CD14-positive monocyte (primary cell): Measurements from ENCODE around the gene IL10RB. TPM values are rescaled to one million over a fixed set of nuclear protein-coding genes. Genes with fewer than 3 reads are reported as not detected.

ENCODE experiments used
- DNase-seq, 3 donors: peaks; one replicate each; pipeline ENCODE4 v3.0.0-alpha.2; 2011 to 2022
- H2AFZ ChIP-seq: 2 replicates; pipeline ENCODE4 v1.6.0; 2012; ENCODE audit warnings: mild to moderate bottlenecking, low read depth, low read length, inconsistent platforms; ENCODE audit not compliant: insufficient read depth, poor library complexity, severe bottlenecking
- H3K27ac ChIP-seq, 2 donors: 1 replicate in 1 of 2; 2 replicates in 1 of 2; pipeline ENCODE4 v1.5.1; 2012 to 2013; ENCODE audit warnings: low read length in 2 of 2, control low read depth in 1 of 2, inconsistent platforms in 1 of 2, low read depth in 1 of 2, mild to moderate bottlenecking in 1 of 2
- H3K27me3 ChIP-seq, 2 donors: one replicate each; pipeline versions ENCODE4 v1.6.0 to v1.6.1; 2011 to 2013; ENCODE audit warnings: low read length in 2 of 2; ENCODE audit not compliant: control insufficient read depth in 2 of 2, insufficient read depth in 2 of 2
- H3K36me3 ChIP-seq, 2 donors: replicated peaks in 1 of 2; 1 replicate in 1 of 2; 2 replicates in 1 of 2; pipeline versions ENCODE4 v1.5.1 to v1.6.1; 2012 to 2013; ENCODE audit warnings: low read length in 2 of 2, control low read depth in 1 of 2, inconsistent platforms in 1 of 2, mild to moderate bottlenecking in 1 of 2; ENCODE audit not compliant: insufficient read depth in 2 of 2, control insufficient read depth in 1 of 2
- H3K4me1 ChIP-seq, 2 donors: 1 replicate in 1 of 2; 2 replicates in 1 of 2; pipeline versions ENCODE4 v1.5.1 to v1.6.1; 2012 to 2013; ENCODE audit warnings: low read length in 2 of 2, control low read depth in 1 of 2, inconsistent platforms in 1 of 2, mild to moderate bottlenecking in 1 of 2, moderate library complexity in 1 of 2; ENCODE audit not compliant: insufficient read depth in 2 of 2, control insufficient read depth in 1 of 2
- H3K4me2 ChIP-seq: replicated peaks from 2 replicates; pipeline ENCODE3; 2012; ENCODE audit warnings: low read length, moderate library complexity, mild to moderate bottlenecking; ENCODE audit not compliant: poor library complexity, severe bottlenecking; ENCODE audit errors: extremely low read depth
- H3K4me3 ChIP-seq, 3 experiments: fragments of 200-600 bp in 1 of 3; sonication (generic) in 1 of 3; replicated peaks in 1 of 3; 1 replicate in 2 of 3; 2 replicates in 1 of 3; pipeline ENCODE4 v1.5.1; 2011 to 2013; ENCODE audit warnings: low read length in 3 of 3, mild to moderate bottlenecking in 3 of 3, control low read depth in 2 of 3, low read depth in 2 of 3, inconsistent platforms in 1 of 3, moderate library complexity in 1 of 3
- H3K79me2 ChIP-seq: 2 replicates; pipeline ENCODE4 v1.6.0; 2012; ENCODE audit warnings: mild to moderate bottlenecking, control low read depth, inconsistent platforms, low read length, moderate library complexity; ENCODE audit not compliant: insufficient read depth
- H3K9ac ChIP-seq: 2 replicates; pipeline ENCODE4 v1.6.0; 2017; ENCODE audit warnings: low read length, mild to moderate bottlenecking; ENCODE audit not compliant: insufficient read depth, poor library complexity, severe bottlenecking
- H3K9me3 ChIP-seq, 2 donors: replicated peaks in 1 of 2; 1 replicate in 1 of 2; 2 replicates in 1 of 2; pipeline versions ENCODE4 v1.5.1 to v1.6.1; 2012 to 2013; ENCODE audit warnings: low read length in 2 of 2, control low read depth in 1 of 2; ENCODE audit not compliant: control insufficient read depth in 1 of 2, insufficient read depth in 1 of 2
- H4K20me1 ChIP-seq: 2 replicates; pipeline ENCODE4 v1.6.0; 2012; ENCODE audit warnings: mild to moderate bottlenecking, low read length, control low read depth, moderate library complexity; ENCODE audit not compliant: insufficient read depth
- H3K27ac Mint-ChIP-seq, 7 donors: one replicate each; pipeline ENCODE4 v1.8.0; 2020; ENCODE audit warnings: mild to moderate bottlenecking in 7 of 7, mixed read lengths in 7 of 7, moderate library complexity in 6 of 7, inconsistent platforms in 2 of 7
- H3K27me3 Mint-ChIP-seq, 3 donors: one replicate each; pipeline ENCODE4 v1.8.0; 2021 to 2022; ENCODE audit warnings: low read depth in 3 of 3, mild to moderate bottlenecking in 3 of 3, mixed read lengths in 3 of 3, moderate library complexity in 3 of 3, inconsistent platforms in 1 of 3
- H3K36me3 Mint-ChIP-seq, 2 donors: one replicate each; pipeline ENCODE4 v1.8.0; 2020; ENCODE audit warnings: mixed read lengths in 2 of 2, inconsistent platforms in 1 of 2, mild to moderate bottlenecking in 1 of 2
- H3K4me1 Mint-ChIP-seq: one replicate; pipeline ENCODE4 v1.8.0; 2020; ENCODE audit warnings: mild to moderate bottlenecking, mixed read lengths
- H3K4me3 Mint-ChIP-seq, 2 donors: one replicate each; pipeline ENCODE4 v1.8.0; 2020; ENCODE audit warnings: mild to moderate bottlenecking in 2 of 2, mixed read lengths in 2 of 2, moderate library complexity in 1 of 2
- H3K9me3 Mint-ChIP-seq, 7 donors: one replicate each; pipeline ENCODE4 v1.8.0; 2020 to 2022; ENCODE audit warnings: mixed read lengths in 7 of 7, mild to moderate bottlenecking in 6 of 7, moderate library complexity in 6 of 7, inconsistent platforms in 2 of 7
- CTCF ChIP-seq: fragments of 200-600 bp; IDR thresholded peaks from one replicate; pipeline ENCODE4 v1.8.0; 2022; ENCODE audit warnings: antibody characterized with exemption, mild to moderate bottlenecking
- WGBS: methylation state at CpG from one replicate; pipeline ENCODE4 v1.1.5; 2013; ENCODE audit warnings: missing lambda C conversion rate; ENCODE audit not compliant: insufficient coverage; 5-methylcytosine and 5-hydroxymethylcytosine counted together
- intact Hi-C, 2 donors: fragments of 100-400 bp; cut with micrococcal nuclease; formaldehyde crosslinking; loops; one replicate each; pipeline versions ENCODE4 v1.15.0 to v1.15.1; 2023
- polyA minus RNA-seq: library from RNA; depleted of rRNA, polyadenylated mRNA; stranded (reverse); fragments of >200 nt; gene quantifications from 2 replicates; pipeline ENCODE4 v1.2.3, GENCODE V29; 2012
- polyA plus RNA-seq, 3 donors: library from polyadenylated mRNA; depleted of rRNA in 1 of 3; unstranded in 2 of 3; stranded (reverse) in 1 of 3; fragments of 300-500 nt in 2 of 3; fragments of >200 nt in 1 of 3; fragmentation: Illumina TruSeq in 2 of 3; gene quantifications; 1 replicate in 2 of 3; 2 replicates in 1 of 3; pipeline ENCODE4 v1.2.3, GENCODE V29; 2012 to 2021
- total RNA-seq, 12 experiments: library from RNA in 1 of 12; stranded (reverse) in 1 of 12; fragments of 120-200 nt in 1 of 12; gene quantifications; one replicate each; pipeline ENCODE4 v1.2.4 and lab custom pipeline; 2013 to 2026; ENCODE audit warnings: mixed read lengths in 6 of 12, inconsistent platforms in 1 of 12

The IL10RB gene
- total RNA-seq (2013) = 153 TPM
- polyA plus RNA-seq (100 to 1,000 TPM in 2 of 3 donors, 10 to 100 TPM in 1; 79.0 to 225 (median 212) TPM), polyA minus RNA-seq (66.2 and 92.9 TPM in 2 replicates), total RNA-seq (lab: John Stamatoyannopoulos, UW) (3.1 to 15.9 (median 7.1) reads per million in 11 experiments)

- Histone ChIP-seq H3K27me3 (no peaks in the 10 kb centered on the region), H3K27ac (peak within 1 kb of the TSS; percentile 99 to 100), H3K9ac (peak within 1 kb of the TSS; percentile 97), H3K4me1 (peaks cover 83 to 96% of the 10 kb centered on the region in 2 donors), H3K36me3 (peaks cover 19 to 52% of the 10 kb centered on the region in 2 donors), H4K20me1 (no peaks in the 10 kb centered on the region), H3K4me3 (peak within 1 kb of the TSS; percentile 64 to 88 (median 81)), H3K9me3 (no peaks in the 10 kb centered on the region), H2AFZ (peak within 1 kb of the TSS; percentile 1), H3K79me2 (peaks cover 92% of the 10 kb centered on the region), H3K4me2 (peak within 1 kb of the TSS; percentile 98)
- TF ChIP-seq CTCF = no peak
- H3K9me3 Mint-ChIP-seq = no peaks in the 10 kb centered on the region
- peak; percentile 76 to 87 (median 84) for DNase-seq
- intact Hi-C loops = loop anchor here (2.0 to 5.0 kb wide), 4 partner anchors 34 to 67 kb away; partner anchors contain the start of gene IFNAR1 (in 1 of the 2)
- H3K4me1 Mint-ChIP-seq = peaks cover 83% of the 10 kb centered on the region
- peaks cover 0 to 1% (median 0%) of the 10 kb centered on the region in 3 donors for H3K27me3 Mint-ChIP-seq
- peak within 1 kb of the TSS; percentile 98 to 100 (median 100) for H3K27ac Mint-ChIP-seq
- H3K36me3 Mint-ChIP-seq = peaks cover 52 to 63% of the 10 kb centered on the region in 2 donors
- peak within 1 kb of the TSS; percentile 98 to 99 for H3K4me3 Mint-ChIP-seq
- WGBS = under 1% methylated on average over 43 of the region's 60 CpGs
Measured at GRCh38 chr21:33266050-33266788, at the start of gene IL10RB. Gene IL10RB, plus strand, starts transcription at chr21:33266367. Its CDS starts 99 bp downstream, at chr21:33266466.

DNA sequence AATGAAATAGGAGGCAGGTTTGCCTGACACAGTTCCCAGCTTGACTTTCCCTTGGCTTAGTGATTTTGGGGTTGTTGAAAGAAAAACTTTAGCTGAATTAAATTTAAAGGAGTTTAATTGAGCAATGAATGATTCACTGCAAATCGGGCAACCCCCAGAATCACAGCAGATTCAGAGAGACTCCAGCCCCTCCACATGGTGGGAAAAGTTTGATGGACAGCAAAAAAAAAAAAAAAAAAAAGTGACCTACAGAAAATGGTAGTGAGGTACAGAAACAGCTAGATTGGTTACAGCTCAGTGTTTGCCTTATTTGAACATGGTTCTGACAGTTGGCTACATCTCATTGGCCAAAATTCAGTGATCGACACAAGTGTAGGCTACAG is 49.0 kb upstream of the IL10RB start:
- no peaks in the 10 kb centered on the region for H3K27me3 ChIP-seq
- no peak for TF ChIP-seq CTCF
- peaks cover 4 to 14% of the 10 kb centered on the region in 2 donors for H3K36me3 Mint-ChIP-seq
- no peaks in the 10 kb centered on the region for H3K9me3 ChIP-seq
- H3K27ac Mint-ChIP-seq = peak overlapping the region; percentile 98 to 100 (median 99)
- H3K27ac ChIP-seq = peak overlapping the region; percentile 92 to 99
- H3K4me3 Mint-ChIP-seq = no peak overlapping the region
- no peaks in the 10 kb centered on the region for H3K36me3 ChIP-seq
- peaks cover 54 to 59% of the 10 kb centered on the region in 2 donors for H3K4me1 ChIP-seq
- H3K79me2 ChIP-seq = no peaks in the 10 kb centered on the region
- DNase-seq = peak in 1 of 3 donors; percentile 74
- H3K9me3 Mint-ChIP-seq = peaks cover 0 to 6% (median 2%) of the 10 kb centered on the region in 7 donors
- WGBS = 100% methylated on average over 1 of the region's 2 CpGs
- H2AFZ ChIP-seq = no peak overlapping the region
- H4K20me1 ChIP-seq = no peaks in the 10 kb centered on the region
- H3K27me3 Mint-ChIP-seq = no peaks in the 10 kb centered on the region
- intact Hi-C loops = no loop called here
- H3K9ac ChIP-seq = peak overlapping the region; percentile 78
- peak overlapping the region; percentile 61 for H3K4me2 ChIP-seq
- H3K4me3 ChIP-seq = peak overlapping the region in 1 of 3 experiments; percentile 48
- H3K4me1 Mint-ChIP-seq = peaks cover 66% of the 10 kb centered on the region
